OCI-LY1 (cell line): ENCODE results near the gene TMEM126B.

ENCODE experiments used
- H2AFZ ChIP-seq: fragments of 200-600 bp; sonication (generic), shearing (Covaris generic); 2 replicates; pipeline ENCODE4 v1.6.0; 2014; ENCODE audit warnings: antibody characterized with exemption, mild to moderate bottlenecking, low read length
- H3F3A ChIP-seq: fragments of 200-600 bp; sonication (generic), shearing (Covaris generic); 2 replicates; pipeline ENCODE4 v1.6.0; 2014; ENCODE audit warnings: mild to moderate bottlenecking, antibody characterized with exemption, low read length, moderate library complexity; ENCODE audit not compliant: insufficient read depth
- H3K27ac ChIP-seq: fragments of 200-600 bp; sonication (generic); 2 replicates; pipeline ENCODE4 v1.5.1; 2014; ENCODE audit warnings: low read length, mixed run types, mild to moderate bottlenecking, low read depth; ENCODE audit not compliant: poor library complexity, severe bottlenecking
- H3K27me3 ChIP-seq: fragments of 200-600 bp; sonication (generic); 2 replicates; pipeline ENCODE4 v1.6.0; 2014; ENCODE audit warnings: antibody characterized with exemption, mild to moderate bottlenecking, low read length, moderate library complexity; ENCODE audit not compliant: insufficient read depth
- H3K36me3 ChIP-seq: fragments of 200-600 bp; sonication (generic); 2 replicates; pipeline ENCODE4 v1.6.1; 2014; ENCODE audit warnings: mild to moderate bottlenecking, antibody characterized with exemption, low read length, moderate library complexity, mixed read lengths; ENCODE audit not compliant: insufficient read depth
- H3K4me1 ChIP-seq: fragments of 200-600 bp; sonication (generic); 2 replicates; pipeline ENCODE4 v1.5.1; 2014; ENCODE audit warnings: mild to moderate bottlenecking, low read length, moderate library complexity; ENCODE audit not compliant: insufficient read depth, severe bottlenecking
- H3K4me2 ChIP-seq: fragments of 200-600 bp; sonication (generic), shearing (Covaris generic); 2 replicates; pipeline ENCODE4 v1.6.1; 2014; ENCODE audit warnings: low read length
- H3K4me3 ChIP-seq: fragments of 200-600 bp; sonication (generic); 2 replicates; pipeline ENCODE4 v1.5.1; 2014; ENCODE audit warnings: low read length, low read depth, mild to moderate bottlenecking, mixed read lengths; ENCODE audit not compliant: poor library complexity, severe bottlenecking
- H3K79me2 ChIP-seq: fragments of 200-600 bp; shearing (Covaris generic); 2 replicates; pipeline ENCODE4 v1.6.1; 2016; ENCODE audit warnings: mixed run types, low read length, mixed read lengths; ENCODE audit not compliant: insufficient read depth
- H3K9ac ChIP-seq: fragments of 200-600 bp; sonication (generic), shearing (Covaris generic); 2 replicates; pipeline ENCODE4 v1.6.1; 2014; ENCODE audit warnings: mild to moderate bottlenecking, low read length, mixed read lengths
- H3K9me2 ChIP-seq: fragments of 200-600 bp; sonication (generic), shearing (Covaris generic); 2 replicates; pipeline ENCODE4 v1.6.1; 2014; ENCODE audit warnings: low read depth, mild to moderate bottlenecking, low read length, mixed read lengths
- H3K9me3 ChIP-seq: fragments of 200-600 bp; shearing (Covaris generic); 2 replicates; pipeline ENCODE4 v1.6.1; 2014; ENCODE audit warnings: low read length, mixed read lengths
- H4K20me1 ChIP-seq: fragments of 200-600 bp; sonication (generic), shearing (Covaris generic); 2 replicates; pipeline ENCODE4 v1.6.0; 2016; ENCODE audit warnings: mild to moderate bottlenecking, low read length; ENCODE audit not compliant: insufficient read depth
- CTCF ChIP-seq: fragments of 200-600 bp; sonication (generic), shearing (Covaris generic); IDR thresholded peaks from 2 replicates; pipeline ENCODE4 v1.5.1; 2017; ENCODE audit warnings: mild to moderate bottlenecking, antibody characterized with exemption, low read length, moderate library complexity, mixed read lengths
- EZH2 ChIP-seq: fragments of 200-600 bp; sonication (generic), shearing (Covaris generic); IDR thresholded peaks from 2 replicates; pipeline ENCODE4 v1.8.0; 2017; ENCODE audit warnings: borderline replicate concordance, mixed run types, mild to moderate bottlenecking, antibody characterized with exemption, low read length, moderate library complexity, mixed read lengths

Gene TMEM126B

DNA sequence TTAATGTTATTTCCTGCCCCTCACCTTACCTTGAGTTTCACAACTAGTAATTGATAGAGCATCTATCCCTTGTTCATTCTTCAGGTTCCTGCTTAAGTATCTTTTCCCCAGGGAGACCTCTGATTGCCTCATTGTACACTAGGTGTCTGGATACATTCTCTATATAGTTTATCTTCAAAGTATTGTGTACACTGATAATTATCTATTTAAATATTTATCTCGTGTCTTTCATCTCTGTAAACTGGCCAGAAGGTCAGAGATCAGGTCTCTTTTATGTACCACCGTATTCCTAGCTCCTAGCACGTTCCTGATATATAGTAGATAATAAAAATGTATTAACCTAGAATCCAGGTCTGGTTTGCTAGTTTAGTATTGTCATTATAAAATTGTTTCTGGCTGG is 6.4 kb downstream of the TMEM126B start:
- peaks cover 7% of the 10 kb centered on the region for H3K4me1 ChIP-seq
- TF ChIP-seq CTCF, result no peak
- no peak for TF ChIP-seq EZH2
- peaks cover 74% of the 10 kb centered on the region for H3K36me3 ChIP-seq

DNA sequence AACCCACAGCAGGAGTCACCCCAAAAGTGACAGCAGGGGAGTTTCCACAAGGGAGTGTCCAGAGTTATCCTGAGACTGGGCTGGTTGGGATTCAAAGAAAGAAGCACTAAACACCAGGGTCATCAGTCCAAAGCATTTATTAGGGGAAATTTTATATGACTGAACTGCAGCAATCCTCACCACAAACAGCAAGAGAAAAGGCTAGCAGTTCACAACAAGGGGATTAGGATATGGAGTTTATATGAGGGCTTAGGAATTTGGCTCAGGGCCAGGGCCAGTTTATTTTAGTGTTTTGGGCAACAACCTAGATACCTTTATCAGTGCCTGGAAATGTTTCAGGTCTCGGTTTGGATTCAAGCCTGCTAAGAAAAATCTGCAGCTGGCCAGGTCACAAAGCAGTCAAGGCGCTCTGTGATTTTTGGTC is 14.8 kb downstream of the TMEM126B start:
- 0 out of 2 replicates have a peak, but pooled peaks cover 1% of the 10 kb centered on the region for H3K79me2 ChIP-seq
- H3K9ac ChIP-seq, result no peak overlapping the region
- H3K27ac ChIP-seq, result no peak overlapping the region
- no peak overlapping the region for H3K4me3 ChIP-seq
- TF ChIP-seq CTCF (no peak), EZH2 (no peak)
- no peaks in the 10 kb centered on the region; the same call in 1 of the 2 replicates for H3K9me2 ChIP-seq
- H3K4me2 ChIP-seq, result no peak overlapping the region
- H3K9me3 ChIP-seq, result no peaks in the 10 kb centered on the region
- peaks cover 4% of the 10 kb centered on the region; the same call in 1 of the 2 replicates for H3F3A ChIP-seq
- H3K27me3 ChIP-seq, result no peaks in the 10 kb centered on the region
- peaks cover 9% of the 10 kb centered on the region for H3K4me1 ChIP-seq
- H3K36me3 ChIP-seq, result peaks cover 6% of the 10 kb centered on the region; the same call in 1 of the 2 replicates
- H4K20me1 ChIP-seq, result no peaks in the 10 kb centered on the region
- no peak overlapping the region for H2AFZ ChIP-seq

More for the DNA sequence above, 6.4 kb downstream of the TMEM126B start:
- peaks cover 23% of the 10 kb centered on the region for H3K79me2 ChIP-seq
- H2AFZ ChIP-seq, result no peak overlapping the region
- no peak overlapping the region for H3K27ac ChIP-seq
- H3K9me3 ChIP-seq, result no peaks in the 10 kb centered on the region
- H3K4me2 ChIP-seq, result no peak overlapping the region
- H3K9me2 ChIP-seq, result no peaks in the 10 kb centered on the region
- H4K20me1 ChIP-seq, result no peaks in the 10 kb centered on the region
- peaks cover 4% of the 10 kb centered on the region; the same call in 1 of the 2 replicates for H3F3A ChIP-seq
- H3K9ac ChIP-seq, result no peak overlapping the region
- no peak overlapping the region for H3K4me3 ChIP-seq
- H3K27me3 ChIP-seq, result no peaks in the 10 kb centered on the region

GRCh38 chr11:85647078-85647477 is 18.7 kb downstream of the TMEM126B start:
- Histone ChIP-seq H3K27ac (no peak overlapping the region), H3K9ac (peak overlapping the region; percentile 79), H3K4me3 (peak overlapping the region; percentile 78), H3K27me3 (no peaks in the 10 kb centered on the region), H3K79me2 (peaks cover 7% of the 10 kb centered on the region; the same call in 1 of the 2 replicates), H3F3A (no peaks in the 10 kb centered on the region), H3K4me2 (peak overlapping the region; percentile 89), H2AFZ (peak overlapping the region; percentile 50; the same call in 1 of the 2 replicates), H3K9me2 (no peaks in the 10 kb centered on the region), H3K4me1 (peaks cover 26% of the 10 kb centered on the region), H4K20me1 (no peaks in the 10 kb centered on the region), H3K9me3 (no peaks in the 10 kb centered on the region), H3K36me3 (peaks cover 15% of the 10 kb centered on the region; the same call in 1 of the 2 replicates)
- TF ChIP-seq CTCF (no peak), EZH2 (no peak)
